Uterus (tissue), 2 donors: ENCODE results near the gene MICAL3.

ENCODE experiments used
- CTCF ChIP-seq, 4 experiments: fragments of 200-600 bp in 2 of 4; fragments of 450-650 bp in 2 of 4; sonication (generic) in 2 of 4; IDR thresholded peaks; one replicate each; pipeline ENCODE4 v1.5.1; 2016 to 2019; ENCODE audit warnings: antibody characterized with exemption in 4 of 4, mild to moderate bottlenecking in 2 of 4, moderate library complexity in 1 of 4
- POLR2A ChIP-seq, 2 donors: fragments of 450-650 bp; IDR thresholded peaks; one replicate each; pipeline ENCODE4 v1.6.1; 2016; ENCODE audit warnings: antibody characterized with exemption in 2 of 2, mild to moderate bottlenecking in 1 of 2, moderate library complexity in 1 of 2

- TF ChIP-seq CTCF (IDR thresholded peaks at IDR 0.05) (no peak), POLR2A (IDR thresholded peaks at IDR 0.05) (no peak)
Observed at GRCh38 chr22:17982572-17983141, 41.7 kb downstream of the MICAL3 start.
